DND-41 (cell line): Measurements from ENCODE around the gene TMEM203.

Experiments
- ATAC-seq: fragments of 200-7000 bp; cut with Tn5 transposase; 3 replicates; pipeline ENCODE4 v1.9.1; 2021; ENCODE audit warnings: low read depth; ENCODE audit not compliant: insufficient read depth
- DNase-seq: peaks from one replicate; pipeline ENCODE4 v3.0.0-alpha.2; 2020
- H2AFZ ChIP-seq: 2 replicates; pipeline ENCODE4 v1.6.0; 2012; ENCODE audit warnings: low read depth, low read length
- H3K27ac ChIP-seq: 2 replicates; pipeline ENCODE4 v1.5.1; 2012; ENCODE audit warnings: low read length, inconsistent platforms
- H3K27me3 ChIP-seq: fragments of 200-600 bp; sonication (generic); 2 replicates; pipeline ENCODE4 v1.6.0; 2012; ENCODE audit warnings: low read length, mild to moderate bottlenecking, inconsistent platforms; ENCODE audit not compliant: insufficient read depth, poor library complexity
- H3K36me3 ChIP-seq: 2 replicates; pipeline ENCODE4 v1.5.1; 2012; ENCODE audit warnings: low read length, inconsistent platforms; ENCODE audit not compliant: insufficient read depth
- H3K4me1 ChIP-seq: 2 replicates; pipeline ENCODE4 v1.5.1; 2012; ENCODE audit warnings: mild to moderate bottlenecking, low read length; ENCODE audit not compliant: insufficient read depth
- H3K4me2 ChIP-seq: 2 replicates; pipeline ENCODE4 v1.6.0; 2012; ENCODE audit warnings: mild to moderate bottlenecking, moderate library complexity, low read length, inconsistent platforms; ENCODE audit not compliant: insufficient read depth
- H3K4me3 ChIP-seq, 2 experiments: fragments of 200-600 bp in 1 of 2; shearing (Covaris generic) in 1 of 2; 2 replicates each; pipeline ENCODE4 v1.5.1; 2012 to 2016; ENCODE audit warnings: inconsistent platforms in 2 of 2, low read length in 2 of 2, mild to moderate bottlenecking in 2 of 2, low read depth in 1 of 2, moderate library complexity in 1 of 2
- H3K79me2 ChIP-seq: 2 replicates; pipeline ENCODE4 v1.6.0; 2012; ENCODE audit warnings: low read length, inconsistent platforms; ENCODE audit not compliant: insufficient read depth
- H3K9ac ChIP-seq: 2 replicates; pipeline ENCODE4 v1.6.0; 2012; ENCODE audit warnings: low read depth, mild to moderate bottlenecking, inconsistent platforms, low read length, moderate library complexity
- H3K9me3 ChIP-seq: 2 replicates; pipeline ENCODE4 v1.5.1; 2012; ENCODE audit warnings: low read length, moderate library complexity, mild to moderate bottlenecking, inconsistent platforms; ENCODE audit not compliant: insufficient read depth, severe bottlenecking
- H4K20me1 ChIP-seq: 2 replicates; pipeline ENCODE4 v1.6.0; 2012; ENCODE audit warnings: low read length; ENCODE audit not compliant: insufficient read depth
- CTCF ChIP-seq: IDR thresholded peaks from 2 replicates; pipeline ENCODE4 v1.5.1; 2012; ENCODE audit warnings: borderline replicate concordance, low read length, moderate library complexity, mild to moderate bottlenecking; ENCODE audit not compliant: poor library complexity, severe bottlenecking; ENCODE audit errors: extremely low read depth
- EZH2 ChIP-seq: IDR thresholded peaks from 3 replicates; pipeline ENCODE4 v1.6.1; 2012; ENCODE audit warnings: borderline replicate concordance, low read depth, mild to moderate bottlenecking, moderate library complexity, low read length, inconsistent platforms; ENCODE audit not compliant: severe bottlenecking

TMEM203 gene

DNA sequence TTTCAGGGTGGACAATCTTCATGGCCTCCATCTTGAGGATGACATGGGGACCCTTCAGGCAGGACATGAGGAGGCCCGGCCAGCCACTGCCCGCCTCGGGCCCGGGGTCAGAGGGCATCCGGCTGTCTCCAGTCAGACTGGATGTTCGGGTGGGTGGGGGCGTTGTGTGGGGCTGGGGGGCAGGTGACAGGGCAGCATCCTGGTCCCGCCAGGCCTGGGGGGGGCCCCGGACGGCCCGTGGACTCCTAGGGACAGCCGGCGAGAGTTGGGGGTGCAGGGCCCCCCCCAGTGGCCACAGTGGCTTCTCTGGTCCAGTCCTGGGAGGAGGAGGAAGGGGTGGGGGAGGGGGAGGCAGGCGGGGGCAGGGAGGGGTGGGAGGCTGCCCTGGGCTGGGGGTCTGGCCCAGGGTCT, 15.7 kb upstream of the TMEM203 start:
- Histone ChIP-seq H3K27ac (no peak overlapping the region), H3K27me3 (no peaks in the 10 kb centered on the region), H3K36me3 (peaks cover under 1% of the 10 kb centered on the region; the same call in 1 of the 2 replicates), H2AFZ (no peak overlapping the region), H3K79me2 (no peaks in the 10 kb centered on the region), H3K4me3 (no peak overlapping the region), H3K4me1 (peaks cover 17% of the 10 kb centered on the region), H3K4me2 (no peak overlapping the region), H3K9me3 (no peaks in the 10 kb centered on the region), H3K9ac (no peak overlapping the region), H4K20me1 (no peaks in the 10 kb centered on the region; the same call in 1 of the 2 replicates)
- ATAC-seq, result no peak
- TF ChIP-seq CTCF (no peak), EZH2 (no peak)
- DNase-seq, result no peak

DNA sequence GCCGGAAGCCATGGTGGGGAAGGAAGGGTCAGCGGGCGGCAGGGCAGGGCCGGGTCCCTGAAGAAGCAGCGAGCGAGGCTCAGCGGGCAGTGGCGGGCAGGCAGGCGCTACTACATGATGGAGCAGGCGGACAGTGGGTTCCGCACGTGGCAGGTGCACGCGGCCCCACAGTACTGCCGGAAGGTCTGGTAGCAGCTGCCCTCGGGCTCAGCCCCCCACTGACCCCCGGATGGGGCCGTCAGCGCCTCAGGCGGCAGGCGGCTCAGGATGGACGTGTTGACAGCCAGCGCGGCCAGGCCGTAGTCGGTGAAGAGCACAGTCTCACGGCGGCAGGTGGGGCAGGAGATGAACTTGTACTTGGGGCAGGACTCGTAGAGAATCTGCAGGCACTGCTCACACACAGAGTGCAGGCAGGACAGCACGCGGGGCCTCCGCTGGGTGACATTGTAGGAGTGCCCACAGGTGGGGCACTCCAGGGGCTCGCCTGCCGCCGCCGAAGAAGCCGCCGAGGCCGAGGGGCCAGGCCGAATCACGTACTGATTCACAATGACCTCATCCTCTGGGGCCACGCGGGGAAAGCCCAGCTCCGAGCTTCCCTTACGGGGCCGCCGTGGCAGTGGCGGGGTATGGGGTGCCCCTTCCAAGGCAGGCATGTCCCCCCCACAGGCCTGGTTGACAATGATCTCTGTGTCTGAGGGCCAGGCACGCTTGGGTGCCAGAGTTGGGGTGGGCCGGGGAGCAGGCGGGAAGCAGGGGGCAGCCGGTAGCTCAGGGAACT, 15.1 kb upstream of the TMEM203 start:
- DNase-seq, result no peak
- H3K36me3 ChIP-seq, result peaks cover 7% of the 10 kb centered on the region
- no peak for ATAC-seq
- no peaks in the 10 kb centered on the region for H3K9me3 ChIP-seq
- H4K20me1 ChIP-seq, result no peaks in the 10 kb centered on the region; the same call in 1 of the 2 replicates
- no peak overlapping the region for H3K27ac ChIP-seq
- H3K4me3 ChIP-seq, result no peak overlapping the region
- TF ChIP-seq EZH2 (no peak), CTCF (no peak)
- H3K27me3 ChIP-seq, result no peaks in the 10 kb centered on the region
- H3K9ac ChIP-seq, result no peak overlapping the region
- H2AFZ ChIP-seq, result no peak overlapping the region
- H3K79me2 ChIP-seq, result no peaks in the 10 kb centered on the region
- no peak overlapping the region for H3K4me2 ChIP-seq
- H3K4me1 ChIP-seq, result peaks cover 17% of the 10 kb centered on the region

DNA sequence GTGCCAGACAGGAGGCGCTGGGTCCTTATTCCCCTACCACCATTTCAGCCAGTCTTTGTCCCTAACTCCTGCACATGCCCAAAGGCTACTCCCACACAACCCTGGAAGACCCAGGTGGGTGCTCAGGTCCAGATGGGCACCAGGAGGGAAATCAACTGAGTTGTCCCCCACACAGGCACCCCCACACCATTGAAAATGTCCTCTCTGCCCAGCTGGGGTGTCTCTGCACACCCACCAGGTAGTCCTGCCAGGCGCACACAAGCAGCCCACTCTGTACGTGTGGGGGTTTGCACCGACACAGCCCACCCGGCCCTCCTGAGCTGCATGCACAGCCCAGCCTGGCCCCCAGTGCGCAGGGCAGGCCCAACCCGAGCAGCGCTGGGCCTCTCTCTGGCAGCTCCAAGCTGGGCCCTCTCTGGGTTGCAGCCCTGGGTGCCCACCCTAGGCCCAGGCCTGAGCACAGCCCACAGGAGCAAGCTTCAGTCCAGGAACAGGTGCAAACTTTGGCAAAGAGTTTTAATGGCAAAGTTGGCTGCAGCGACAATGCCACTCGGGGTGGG, 14.4 kb upstream of the TMEM203 start:
- Histone ChIP-seq H3K27me3 (no peaks in the 10 kb centered on the region), H3K9ac (no peak overlapping the region), H2AFZ (no peak overlapping the region), H3K27ac (no peak overlapping the region), H3K4me2 (no peak overlapping the region), H4K20me1 (no peaks in the 10 kb centered on the region; the same call in 1 of the 2 replicates), H3K9me3 (no peaks in the 10 kb centered on the region), H3K4me3 (no peak overlapping the region), H3K79me2 (no peaks in the 10 kb centered on the region), H3K36me3 (peaks cover 11% of the 10 kb centered on the region), H3K4me1 (peaks cover 17% of the 10 kb centered on the region)
- TF ChIP-seq EZH2 (no peak), CTCF (no peak)
- DNase-seq, result no peak
- no peak for ATAC-seq
